Panc1 (cell line): ENCODE measurements around the gene PKD1. TPM values are rescaled to one million over a fixed set of nuclear protein-coding genes. Genes with fewer than 3 reads are reported as not detected.

Experiments used
- ATAC-seq: fragments of 200-7000 bp; cut with Tn5 transposase; 2 replicates; pipeline ENCODE4 v1.9.1; 2020; ENCODE audit warnings: mild to moderate bottlenecking, moderate library complexity
- BruUV-seq: library from RNA; stranded (reverse); fragments of 400-500 nt; replicated peaks from 2 replicates; lab custom pipeline; 2021; lab: Mats Ljungman, UMichigan
- CTCF ChIA-PET: fragments of 300-600 bp; sonication (Branson Sonifier 250); formaldehyde crosslinking; loops from one replicate; lab custom pipeline; 2022; ENCODE audit warnings: antibody characterized with exemption; lab: Charles Lee
- POLR2A ChIA-PET: fragments of 300-600 bp; sonication (Branson Sonifier 250); formaldehyde crosslinking; loops from one replicate; lab custom pipeline; 2022; ENCODE audit warnings: antibody characterized with exemption; lab: Charles Lee
- DNase-seq: peaks from one replicate; pipeline ENCODE4 v3.0.0-alpha.2; 2010; ENCODE audit warnings: low read depth, low spot score
- H3K27ac ChIP-seq: 2 replicates; pipeline ENCODE4 v1.5.1; 2011; ENCODE audit warnings: mild to moderate bottlenecking, low read length, inconsistent platforms
- H3K27me3 ChIP-seq: fragments of 200-500 bp; sonication (Bioruptor generic); 2 replicates; pipeline ENCODE4 v1.6.0; 2014; ENCODE audit warnings: low read length, inconsistent platforms; ENCODE audit not compliant: control insufficient read depth, insufficient read depth
- H3K36me3 ChIP-seq: fragments of 200-500 bp; sonication (Bioruptor generic); 2 replicates; pipeline ENCODE4 v1.5.1; 2014; ENCODE audit warnings: inconsistent platforms, mild to moderate bottlenecking, low read length, moderate library complexity; ENCODE audit not compliant: control insufficient read depth, insufficient read depth
- H3K4me1 ChIP-seq: 2 replicates; pipeline ENCODE4 v1.5.1; 2011; ENCODE audit warnings: inconsistent platforms, mild to moderate bottlenecking, low read length, moderate library complexity; ENCODE audit not compliant: control insufficient read depth, insufficient read depth
- H3K4me3 ChIP-seq, 2 experiments: 2 replicates each; pipeline ENCODE4 v1.5.1; 2011 to 2012; ENCODE audit warnings: low read depth in 2 of 2, low read length in 2 of 2, mild to moderate bottlenecking in 2 of 2, inconsistent platforms in 1 of 2, moderate library complexity in 1 of 2
- H3K9me3 ChIP-seq: fragments of 200-500 bp; sonication (Bioruptor generic); 2 replicates; pipeline ENCODE4 v1.5.1; 2014; ENCODE audit warnings: low read depth, mild to moderate bottlenecking, inconsistent platforms, low read length, moderate library complexity; ENCODE audit not compliant: control insufficient read depth, insufficient read depth
- POLR2AphosphoS5 ChIP-seq: IDR thresholded peaks from 2 replicates; pipeline ENCODE4 v1.6.1; 2012; ENCODE audit warnings: mild to moderate bottlenecking, low read depth, low read length, moderate library complexity
- SIN3A ChIP-seq: IDR thresholded peaks from 2 replicates; pipeline ENCODE4 v1.6.1; 2012; ENCODE audit warnings: low read depth, mild to moderate bottlenecking, low read length, moderate library complexity, borderline replicate concordance; ENCODE audit not compliant: insufficient read depth
- TCF7L2 ChIP-seq: IDR thresholded peaks from 2 replicates; pipeline ENCODE4 v1.6.1; 2011; ENCODE audit warnings: mild to moderate bottlenecking, low read depth, low read length, inconsistent platforms
- in situ Hi-C: cut with HindIII; loops from 2 replicates; pipeline ENCODE4 v1.10.0; 2016; ENCODE audit warnings: low sequenced_read_pairs, low pct_unique_long_range_greater_than_20kb
- intact Hi-C: fragments of 100-400 bp; cut with micrococcal nuclease; formaldehyde crosslinking; loops from one replicate; pipeline ENCODE4 v1.10.0; 2022; ENCODE audit not compliant: unreplicated experiment
- total RNA-seq: library from RNA; stranded (reverse); gene quantifications from one replicate; pipeline ENCODE4 v1.2.1, GENCODE V29; 2021; ENCODE audit not compliant: unreplicated experiment
- TF ChIP-seq, protein P1 (sequence below): fragments of 450-650 bp; IDR thresholded peaks from 2 replicates; pipeline ENCODE4 v1.5.1; 2017; ENCODE audit warnings: mild to moderate bottlenecking
- TF ChIP-seq, protein P2 (sequence below), 2 experiments: IDR thresholded peaks; 2 replicates each; pipeline ENCODE4 v1.6.1; 2011 to 2012; ENCODE audit warnings: low read depth in 2 of 2, control low read depth in 1 of 2, low read length in 1 of 2, mild to moderate bottlenecking in 1 of 2, moderate library complexity in 1 of 2; ENCODE audit not compliant: insufficient read depth in 1 of 2

Gene PKD1
- total RNA-seq, 1 experiment from 2014 or later, result 279 TPM

DNA sequence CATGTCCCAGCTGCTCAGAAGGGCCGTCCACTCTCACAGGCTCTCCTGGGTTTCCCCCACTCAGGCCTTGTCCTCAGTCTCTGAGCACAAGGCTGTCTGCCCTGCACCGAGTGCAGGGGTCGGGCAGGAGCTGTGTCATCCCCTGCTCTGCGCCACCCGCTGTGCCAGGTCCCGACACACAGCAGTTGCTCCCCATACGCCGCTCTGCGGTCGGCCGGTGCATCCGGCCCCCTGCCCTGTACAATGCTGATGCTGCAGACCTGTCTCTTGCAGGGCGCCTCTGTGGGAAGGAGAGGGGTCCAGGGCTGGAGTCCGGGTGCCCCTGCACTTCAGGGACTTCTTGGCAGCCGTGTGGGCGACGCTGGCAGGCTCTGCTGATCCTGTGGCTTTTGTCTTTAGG is 81.8 kb downstream of the PKD1 start:
- Histone ChIP-seq H3K4me1 (no peaks in the 10 kb centered on the region), H3K36me3 (no peaks in the 10 kb centered on the region), H3K9me3 (no peaks in the 10 kb centered on the region), H3K27me3 (no peaks in the 10 kb centered on the region), H3K4me3 (no peak overlapping the region), H3K27ac (no peak overlapping the region)
- intact Hi-C loops, result no loop called here
- POLR2A ChIA-PET, result no interaction called here
- no TSS peak for BruUV-seq
- DNase-seq (no peak), ATAC-seq (no peak)
- TF ChIP-seq TCF7L2 (no peak), SIN3A (no peak), POLR2AphosphoS5 (no peak)
- TF ChIP-seq, protein P1, sequence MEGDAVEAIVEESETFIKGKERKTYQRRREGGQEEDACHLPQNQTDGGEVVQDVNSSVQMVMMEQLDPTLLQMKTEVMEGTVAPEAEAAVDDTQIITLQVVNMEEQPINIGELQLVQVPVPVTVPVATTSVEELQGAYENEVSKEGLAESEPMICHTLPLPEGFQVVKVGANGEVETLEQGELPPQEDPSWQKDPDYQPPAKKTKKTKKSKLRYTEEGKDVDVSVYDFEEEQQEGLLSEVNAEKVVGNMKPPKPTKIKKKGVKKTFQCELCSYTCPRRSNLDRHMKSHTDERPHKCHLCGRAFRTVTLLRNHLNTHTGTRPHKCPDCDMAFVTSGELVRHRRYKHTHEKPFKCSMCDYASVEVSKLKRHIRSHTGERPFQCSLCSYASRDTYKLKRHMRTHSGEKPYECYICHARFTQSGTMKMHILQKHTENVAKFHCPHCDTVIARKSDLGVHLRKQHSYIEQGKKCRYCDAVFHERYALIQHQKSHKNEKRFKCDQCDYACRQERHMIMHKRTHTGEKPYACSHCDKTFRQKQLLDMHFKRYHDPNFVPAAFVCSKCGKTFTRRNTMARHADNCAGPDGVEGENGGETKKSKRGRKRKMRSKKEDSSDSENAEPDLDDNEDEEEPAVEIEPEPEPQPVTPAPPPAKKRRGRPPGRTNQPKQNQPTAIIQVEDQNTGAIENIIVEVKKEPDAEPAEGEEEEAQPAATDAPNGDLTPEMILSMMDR, result no peak
- TF ChIP-seq, protein P2, sequence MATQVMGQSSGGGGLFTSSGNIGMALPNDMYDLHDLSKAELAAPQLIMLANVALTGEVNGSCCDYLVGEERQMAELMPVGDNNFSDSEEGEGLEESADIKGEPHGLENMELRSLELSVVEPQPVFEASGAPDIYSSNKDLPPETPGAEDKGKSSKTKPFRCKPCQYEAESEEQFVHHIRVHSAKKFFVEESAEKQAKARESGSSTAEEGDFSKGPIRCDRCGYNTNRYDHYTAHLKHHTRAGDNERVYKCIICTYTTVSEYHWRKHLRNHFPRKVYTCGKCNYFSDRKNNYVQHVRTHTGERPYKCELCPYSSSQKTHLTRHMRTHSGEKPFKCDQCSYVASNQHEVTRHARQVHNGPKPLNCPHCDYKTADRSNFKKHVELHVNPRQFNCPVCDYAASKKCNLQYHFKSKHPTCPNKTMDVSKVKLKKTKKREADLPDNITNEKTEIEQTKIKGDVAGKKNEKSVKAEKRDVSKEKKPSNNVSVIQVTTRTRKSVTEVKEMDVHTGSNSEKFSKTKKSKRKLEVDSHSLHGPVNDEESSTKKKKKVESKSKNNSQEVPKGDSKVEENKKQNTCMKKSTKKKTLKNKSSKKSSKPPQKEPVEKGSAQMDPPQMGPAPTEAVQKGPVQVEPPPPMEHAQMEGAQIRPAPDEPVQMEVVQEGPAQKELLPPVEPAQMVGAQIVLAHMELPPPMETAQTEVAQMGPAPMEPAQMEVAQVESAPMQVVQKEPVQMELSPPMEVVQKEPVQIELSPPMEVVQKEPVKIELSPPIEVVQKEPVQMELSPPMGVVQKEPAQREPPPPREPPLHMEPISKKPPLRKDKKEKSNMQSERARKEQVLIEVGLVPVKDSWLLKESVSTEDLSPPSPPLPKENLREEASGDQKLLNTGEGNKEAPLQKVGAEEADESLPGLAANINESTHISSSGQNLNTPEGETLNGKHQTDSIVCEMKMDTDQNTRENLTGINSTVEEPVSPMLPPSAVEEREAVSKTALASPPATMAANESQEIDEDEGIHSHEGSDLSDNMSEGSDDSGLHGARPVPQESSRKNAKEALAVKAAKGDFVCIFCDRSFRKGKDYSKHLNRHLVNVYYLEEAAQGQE (IDR thresholded peaks at IDR 0.05; ENCODE audit: insufficient read depth in 1 of 2, low read depth in 2 of 2, low read length in 1 of 2), result no peak
- CTCF ChIA-PET, result no interaction called here
- in situ Hi-C loops, result no loop called here

DNA sequence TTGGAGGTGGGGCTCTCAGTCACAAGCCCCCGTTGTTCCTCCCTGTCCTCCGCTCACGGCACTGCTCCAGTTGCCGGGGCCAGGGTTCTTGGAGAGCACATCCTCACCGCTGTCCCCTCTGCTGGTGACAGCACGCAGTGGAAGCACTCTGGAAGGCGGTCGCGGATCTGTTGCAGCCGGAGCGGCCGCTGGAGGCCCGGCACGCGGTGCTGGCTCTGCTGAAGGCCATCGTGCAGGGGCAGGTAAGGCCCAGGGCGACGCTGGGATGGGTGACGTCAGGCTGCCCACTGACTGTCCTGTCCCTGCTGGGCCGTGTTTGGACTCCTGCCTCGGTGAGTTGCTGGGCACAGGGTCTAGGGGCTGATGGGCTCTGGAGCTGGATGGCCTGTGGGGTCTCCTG is 82.5 kb downstream of the PKD1 start:
- H3K36me3 ChIP-seq, result no peaks in the 10 kb centered on the region; the same call in 1 of the 2 replicates
- DNase-seq (no peak), ATAC-seq (no peak)
- intact Hi-C loops, result no loop called here
- no peak overlapping the region for H3K27ac ChIP-seq
- CTCF ChIA-PET, result no interaction called here
- BruUV-seq, result no TSS peak
- in situ Hi-C loops, result no loop called here
- H3K9me3 ChIP-seq, result no peaks in the 10 kb centered on the region
- no peaks in the 10 kb centered on the region for H3K27me3 ChIP-seq
- H3K4me1 ChIP-seq, result no peaks in the 10 kb centered on the region
- no peak overlapping the region for H3K4me3 ChIP-seq
- POLR2A ChIA-PET, result no interaction called here
- TF ChIP-seq SIN3A (no peak), TCF7L2 (no peak), POLR2AphosphoS5 (no peak)
- TF ChIP-seq, protein P1, result no peak
- TF ChIP-seq, protein P2 (IDR thresholded peaks at IDR 0.05; ENCODE audit: insufficient read depth in 1 of 2, low read depth in 2 of 2, low read length in 1 of 2), result no peak
